ENCODE data around the gene GTF3C5.

DNA sequence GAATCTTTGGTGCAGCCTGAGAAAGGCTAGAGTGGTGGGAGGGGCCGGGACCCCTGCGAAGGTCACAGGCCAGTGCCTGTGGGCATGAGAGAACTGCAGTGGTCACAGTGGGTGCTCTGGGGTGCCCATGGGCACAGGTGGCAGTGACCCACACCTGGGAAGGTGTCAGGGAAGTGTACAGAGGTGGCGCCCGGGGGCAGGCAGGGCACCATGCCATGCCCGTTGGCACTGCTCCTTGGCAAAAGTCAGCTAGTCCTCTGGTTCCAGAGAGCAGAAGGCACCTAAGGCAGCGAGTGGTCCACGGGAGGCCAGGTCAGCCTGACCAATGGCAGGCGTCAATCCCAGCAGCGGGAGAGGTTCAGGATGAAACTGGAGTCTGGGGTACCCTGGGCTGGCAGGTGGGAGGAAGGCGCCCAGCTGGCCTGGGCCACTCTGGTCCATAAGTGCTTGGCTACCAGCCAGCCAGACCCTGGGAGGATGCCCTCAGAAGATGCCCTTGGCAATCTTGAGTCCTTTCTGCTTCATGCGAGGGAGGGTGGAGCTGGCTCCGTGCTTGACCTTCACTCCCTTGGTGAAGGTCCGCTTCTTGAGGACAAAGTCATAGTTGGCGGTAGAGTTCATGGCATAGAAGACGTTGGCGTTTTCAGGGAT lies 67.4 kb downstream of the GTF3C5 start:
- TF ChIP-seq, protein P1, sequence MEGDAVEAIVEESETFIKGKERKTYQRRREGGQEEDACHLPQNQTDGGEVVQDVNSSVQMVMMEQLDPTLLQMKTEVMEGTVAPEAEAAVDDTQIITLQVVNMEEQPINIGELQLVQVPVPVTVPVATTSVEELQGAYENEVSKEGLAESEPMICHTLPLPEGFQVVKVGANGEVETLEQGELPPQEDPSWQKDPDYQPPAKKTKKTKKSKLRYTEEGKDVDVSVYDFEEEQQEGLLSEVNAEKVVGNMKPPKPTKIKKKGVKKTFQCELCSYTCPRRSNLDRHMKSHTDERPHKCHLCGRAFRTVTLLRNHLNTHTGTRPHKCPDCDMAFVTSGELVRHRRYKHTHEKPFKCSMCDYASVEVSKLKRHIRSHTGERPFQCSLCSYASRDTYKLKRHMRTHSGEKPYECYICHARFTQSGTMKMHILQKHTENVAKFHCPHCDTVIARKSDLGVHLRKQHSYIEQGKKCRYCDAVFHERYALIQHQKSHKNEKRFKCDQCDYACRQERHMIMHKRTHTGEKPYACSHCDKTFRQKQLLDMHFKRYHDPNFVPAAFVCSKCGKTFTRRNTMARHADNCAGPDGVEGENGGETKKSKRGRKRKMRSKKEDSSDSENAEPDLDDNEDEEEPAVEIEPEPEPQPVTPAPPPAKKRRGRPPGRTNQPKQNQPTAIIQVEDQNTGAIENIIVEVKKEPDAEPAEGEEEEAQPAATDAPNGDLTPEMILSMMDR (conservative IDR thresholded peaks at IDR 0.05): no peak
- TF ChIP-seq EZH2 (IDR thresholded peaks at IDR 0.05; ENCODE audit: low read depth): no peak

Measured in PC-9 (cell line).